Measurements from ENCODE around the gene LGALS3BP. TPM values are rescaled to one million over a fixed set of nuclear protein-coding genes. Genes with fewer than 3 reads are reported as not detected.

LGALS3BP gene
- polyA plus RNA-seq, 1 donor (not counting 4 experiments of a cell fraction or from before 2014, with no cell fraction given): 53.0 TPM

GRCh38 chr17:78992542-78993212, 13.0 kb upstream of the LGALS3BP start:
- Histone ChIP-seq H3K4me2 (ENCODE audit: control insufficient read depth, extremely low read depth, insufficient read depth, low read depth, low read length) (no peak overlapping the region), H3K27me3 (ENCODE audit: control insufficient read depth, extremely low read depth, insufficient read depth, low read length) (no peaks in the 10 kb centered on the region), H3K79me2 (ENCODE audit: control insufficient read depth, insufficient read depth, low read length) (peaks cover 48% of the 10 kb centered on the region), H3K9ac (ENCODE audit: control insufficient read depth, extremely low read depth, insufficient read depth, low read length) (no peak overlapping the region), H3K4me1 (ENCODE audit: control insufficient read depth, extremely low read depth, insufficient read depth, low read length) (peaks cover 11% of the 10 kb centered on the region), H3K9me3 (ENCODE audit: control insufficient read depth, low read depth, low read length) (no peaks in the 10 kb centered on the region), H3K4me3 (ENCODE audit: control insufficient read depth in 2 of 3, extremely low read depth in 1 of 3, insufficient read depth in 2 of 3, low read depth in 1 of 3, low read length in 3 of 3) (no peak overlapping the region), H3K36me3 (ENCODE audit: control insufficient read depth in 2 of 2, extremely low read depth in 1 of 2, insufficient read depth in 2 of 2, low read length in 2 of 2) (peaks cover 39 to 56% of the 10 kb centered on the region in 2 experiments), H4K20me1 (ENCODE audit: control insufficient read depth, extremely low read depth, insufficient read depth, low read length) (peaks cover 5% of the 10 kb centered on the region), H3K9me1 (ENCODE audit: control insufficient read depth, extremely low read depth, insufficient read depth, low read length) (peaks cover 1% of the 10 kb centered on the region), H3K27ac (ENCODE audit: control insufficient read depth, insufficient read depth, low read length) (no peak overlapping the region), H2AFZ (ENCODE audit: control insufficient read depth, low read length) (no peak overlapping the region)
- FAIRE-seq (no peak), DNase-seq (ENCODE audit: low read depth, low spot score) (no peak)
- TF ChIP-seq CTCF (optimal IDR thresholded peaks at IDR 0.05 in 1 of 3, IDR thresholded peaks at IDR 0.05 in 1 of 3, conservative IDR thresholded peaks at IDR 0.05 in 1 of 3; ENCODE audit: extremely low read depth in 1 of 3, insufficient read depth in 2 of 3, low read length in 3 of 3) (no peak), EZH2 (IDR thresholded peaks at IDR 0.05; ENCODE audit: low read length) (no peak)
- dilution Hi-C loops (cut with MboI; ENCODE audit: extremely low pct_ligation_motif_present, low sequenced_read_pairs): no loop called here

GRCh38 chr17:78991906-78992532, 12.3 kb upstream of the LGALS3BP start:
- no peaks in the 10 kb centered on the region for H3K9me1 ChIP-seq (ENCODE audit: control insufficient read depth, extremely low read depth, insufficient read depth, low read length)
- no peak for DNase-seq (ENCODE audit: low read depth, low spot score)
- H3K79me2 ChIP-seq (ENCODE audit: control insufficient read depth, insufficient read depth, low read length): peaks cover 46% of the 10 kb centered on the region
- no peak overlapping the region for H3K4me3 ChIP-seq (ENCODE audit: control insufficient read depth in 2 of 3, extremely low read depth in 1 of 3, insufficient read depth in 2 of 3, low read depth in 1 of 3, low read length in 3 of 3)
- H3K9ac ChIP-seq (ENCODE audit: control insufficient read depth, extremely low read depth, insufficient read depth, low read length): no peak overlapping the region
- H3K27me3 ChIP-seq (ENCODE audit: control insufficient read depth, extremely low read depth, insufficient read depth, low read length): no peaks in the 10 kb centered on the region
- peaks cover 4% of the 10 kb centered on the region for H4K20me1 ChIP-seq (ENCODE audit: control insufficient read depth, extremely low read depth, insufficient read depth, low read length)
- no peak for TF ChIP-seq EZH2 (IDR thresholded peaks at IDR 0.05; ENCODE audit: low read length)
- H3K9me3 ChIP-seq (ENCODE audit: control insufficient read depth, low read depth, low read length): no peaks in the 10 kb centered on the region
- no peak overlapping the region for H3K27ac ChIP-seq (ENCODE audit: control insufficient read depth, insufficient read depth, low read length)
- peaks cover 14% of the 10 kb centered on the region for H3K4me1 ChIP-seq (ENCODE audit: control insufficient read depth, extremely low read depth, insufficient read depth, low read length)
- dilution Hi-C loops (cut with MboI; ENCODE audit: extremely low pct_ligation_motif_present, low sequenced_read_pairs): no loop called here
- no peak overlapping the region for H2AFZ ChIP-seq (ENCODE audit: control insufficient read depth, low read length)
- no peak overlapping the region for H3K4me2 ChIP-seq (ENCODE audit: control insufficient read depth, extremely low read depth, insufficient read depth, low read depth, low read length)
- FAIRE-seq: no peak
- peaks cover 34 to 54% of the 10 kb centered on the region in 2 experiments for H3K36me3 ChIP-seq (ENCODE audit: control insufficient read depth in 2 of 2, extremely low read depth in 1 of 2, insufficient read depth in 2 of 2, low read length in 2 of 2)
